Choroid plexus epithelial cell (primary cell): ENCODE data around the gene CPEB3.

Source experiments
- DNase-seq: peaks from one replicate; pipeline ENCODE4 v3.0.0-alpha.2; 2010; ENCODE audit warnings: low read depth
- H3K4me3 ChIP-seq: 2 replicates; pipeline ENCODE4 v1.5.1; 2011; ENCODE audit warnings: low read depth, mild to moderate bottlenecking, control low read depth, low read length, moderate library complexity
- CTCF ChIP-seq: conservative IDR thresholded peaks from 2 replicates; pipeline ENCODE4 v1.5.1; 2011; ENCODE audit warnings: low read depth, mild to moderate bottlenecking, control low read depth, inconsistent platforms, low read length, moderate library complexity

Gene CPEB3

GRCh38 chr10:92213049-92213448 lies 77.8 kb downstream of the CPEB3 start:
- no peak overlapping the region for H3K4me3 ChIP-seq
- DNase-seq: no peak
- TF ChIP-seq CTCF: no peak

GRCh38 chr10:92208736-92209135 lies 82.1 kb downstream of the CPEB3 start:
- no peak for DNase-seq
- H3K4me3 ChIP-seq: no peak overlapping the region
- TF ChIP-seq CTCF: no peak

DNA sequence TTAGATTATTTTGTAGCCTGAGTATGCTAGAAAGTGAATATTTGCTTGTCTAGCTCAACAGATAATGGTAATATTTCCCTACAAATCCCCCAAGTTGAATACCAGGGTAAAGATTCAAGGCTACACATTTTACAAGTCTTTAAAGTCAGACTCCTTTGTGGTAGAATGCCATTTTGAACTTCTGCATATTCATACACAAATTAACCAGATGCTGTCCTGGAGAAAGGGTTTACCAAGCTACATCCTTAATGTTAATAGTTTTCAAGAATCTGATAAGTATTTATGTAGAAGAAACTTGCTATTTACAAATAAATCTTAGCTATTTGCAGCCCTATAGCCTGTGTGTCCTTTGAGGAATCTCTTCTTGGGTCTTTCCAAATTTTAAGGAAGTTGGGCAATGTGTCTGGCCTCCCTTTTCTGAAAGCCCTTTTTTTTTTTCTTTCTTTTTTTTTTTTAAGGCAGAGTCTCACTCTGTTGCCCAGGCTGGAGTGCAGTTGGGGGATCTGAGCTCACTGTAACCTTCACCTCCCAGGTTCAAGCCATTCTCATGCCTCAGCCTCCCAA lies 82.6 kb downstream of the CPEB3 start:
- no peak overlapping the region for H3K4me3 ChIP-seq
- TF ChIP-seq CTCF: no peak
- DNase-seq: no peak

GRCh38 chr10:92207061-92207460 lies 83.8 kb downstream of the CPEB3 start:
- no peak for TF ChIP-seq CTCF
- no peak for DNase-seq
- H3K4me3 ChIP-seq: no peak overlapping the region

- no peak overlapping the region for H3K4me3 ChIP-seq
- no peak for DNase-seq
- TF ChIP-seq CTCF: no peak
These were observed 86.8 kb downstream of the CPEB3 start for GRCh38 chr10:92203919-92204623.

GRCh38 chr10:92202536-92202935 lies 88.3 kb downstream of the CPEB3 start:
- no peak for TF ChIP-seq CTCF
- no peak overlapping the region for H3K4me3 ChIP-seq
- no peak for DNase-seq

GRCh38 chr10:92200564-92200963 lies 90.3 kb downstream of the CPEB3 start:
- no peak for DNase-seq
- TF ChIP-seq CTCF: no peak
- H3K4me3 ChIP-seq: no peak overlapping the region
